ENCODE results near the gene STIMATE. TPM values are rescaled to one million over a fixed set of nuclear protein-coding genes. Genes with fewer than 3 reads are reported as not detected.

Gene STIMATE
- total and polyA plus RNA-seq, 9 of the 15 experiments (the other 6 are each of a cell fraction or from before 2014, with no cell fraction given), result 0.14 to 7.7 (median 4.9) TPM

DNA sequence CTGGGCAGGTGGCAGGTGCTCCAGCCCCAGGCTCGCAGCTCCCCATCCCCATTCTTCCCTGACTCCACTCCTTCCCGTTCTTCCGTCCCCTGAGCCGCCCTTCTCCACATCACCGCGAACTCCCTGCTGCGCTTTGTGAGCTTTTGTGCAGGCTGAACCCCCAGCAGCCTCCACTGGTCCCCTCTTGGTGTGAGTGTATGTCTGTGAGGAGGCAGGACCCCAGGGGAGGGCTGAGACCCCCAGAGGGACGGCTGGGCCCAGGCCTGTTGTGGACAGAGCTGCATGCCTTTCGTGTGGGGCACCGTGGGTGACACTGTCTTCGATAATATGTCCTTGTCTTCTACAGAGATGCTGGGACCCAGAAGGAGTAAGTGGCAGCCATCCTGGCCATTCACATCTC lies 110.1 kb downstream of the STIMATE start:
- in situ Hi-C loops (cut with MboI) (no loop called here), intact Hi-C loops (cut with micrococcal nuclease) (no loop called here)
- H3K4me2 ChIP-seq (ENCODE audit: insufficient read depth, low read length), result no peak overlapping the region
- no peak for FAIRE-seq
- no peaks in the 10 kb centered on the region for H3K9me1 ChIP-seq (ENCODE audit: control insufficient read depth, insufficient read depth, low read length)
- peaks cover 0 to 6% of the 10 kb centered on the region in 2 experiments; a peak in 2 of 5 replicates for H3K4me1 ChIP-seq (replicated peaks in 1 of 2; ENCODE audit: control insufficient read depth in 2 of 2, insufficient read depth in 2 of 2, low read length in 2 of 2)
- POLR2A ChIA-PET, result interaction anchor here (0.6 to 1.2 kb wide), 3 partner anchors 8 to 11 kb away, joined by 3 to 4 read pairs (median 3); no protein-coding TSS in a partner anchor
- TF ChIP-seq, protein P1, sequence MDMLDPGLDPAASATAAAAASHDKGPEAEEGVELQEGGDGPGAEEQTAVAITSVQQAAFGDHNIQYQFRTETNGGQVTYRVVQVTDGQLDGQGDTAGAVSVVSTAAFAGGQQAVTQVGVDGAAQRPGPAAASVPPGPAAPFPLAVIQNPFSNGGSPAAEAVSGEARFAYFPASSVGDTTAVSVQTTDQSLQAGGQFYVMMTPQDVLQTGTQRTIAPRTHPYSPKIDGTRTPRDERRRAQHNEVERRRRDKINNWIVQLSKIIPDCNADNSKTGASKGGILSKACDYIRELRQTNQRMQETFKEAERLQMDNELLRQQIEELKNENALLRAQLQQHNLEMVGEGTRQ (CRISPR knock-in tag; IDR thresholded peaks at IDR 0.05), result no peak
- TF ChIP-seq THRAP3 (IDR thresholded peaks at IDR 0.05; ENCODE audit: borderline replicate concordance), result no peak
- no peak for TF ChIP-seq SMC3 (conservative IDR thresholded peaks at IDR 0.05; ENCODE audit: insufficient read depth, low read depth, low read length)
- no peak for TF ChIP-seq GATAD2A (IDR thresholded peaks at IDR 0.05)
- no peak for TF ChIP-seq ZC3H11A (IDR thresholded peaks at IDR 0.05; ENCODE audit: low read depth, low read length)
- TF ChIP-seq KAT2B (IDR thresholded peaks at IDR 0.05; ENCODE audit: low read depth, low read length), result no peak
- TF ChIP-seq HNRNPL (IDR thresholded peaks at IDR 0.05; ENCODE audit: low read depth, low read length), result no peak
- H3K27me3 ChIP-seq (ENCODE audit: control insufficient read depth in 2 of 2, insufficient read depth in 2 of 2, low read length in 2 of 2), result peaks cover 0 to 25% of the 10 kb centered on the region in 2 experiments; a peak in 3 of 5 replicates
- H2AFZ ChIP-seq (ENCODE audit: low read depth, low read length), result no peak overlapping the region
- H4K20me1 ChIP-seq (replicated peaks; ENCODE audit: control insufficient read depth, insufficient read depth, low read length), result no peaks in the 10 kb centered on the region
- 0% methylated on average over 4 of the region's 11 CpGs for WGBS (ENCODE audit: insufficient coverage, low coverage, missing lambda C conversion rate)
- CTCF ChIA-PET (ENCODE audit: low intra/inter-chr PET ratio), result no interaction called here
- no TSS peak for BruUV-seq (replicated peaks)
- H3K79me2 ChIP-seq (ENCODE audit: control insufficient read depth, insufficient read depth, low read length), result no peaks in the 10 kb centered on the region
- H3K36me3 ChIP-seq (ENCODE audit: control insufficient read depth, insufficient read depth, low read length), result no peaks in the 10 kb centered on the region
- no peak overlapping the region for H3K27ac ChIP-seq (ENCODE audit: extremely low read depth, low read depth, low read length)
- no peak overlapping the region for H3K4me3 ChIP-seq
- no peak overlapping the region for H3K9ac ChIP-seq (ENCODE audit: insufficient read depth in 1 of 2, low read depth in 2 of 2, low read length in 2 of 2)
- no peak for DNase-seq (ENCODE audit: extremely low read depth in 1 of 4, low spot score in 3 of 4)
- no peak for ATAC-seq
- H3K9me3 ChIP-seq (replicated peaks; ENCODE audit: control insufficient read depth, insufficient read depth, low read depth, low read length), result no peaks in the 10 kb centered on the region

Small RNAs within 50 kb of the gene (microRNA-seq; reads per million reads assigned to microRNA genes)
- gene MIR8064 (ENCODE audit: borderline microRNAs expressed), result not detected

Small RNAs within 50 kb of the gene (small RNA-seq; reads per million reads assigned to genes)
- not detected for gene MIR8064
- gene MUSTN1, result not detected

Other genes starting within 250 kb of the STIMATE start
Only the 7 nearest of the 11 such genes appear.
- 66.4 and 85.0 TPM in 2 replicates for gene SPCS1, start 191.4 kb downstream of the STIMATE start, total RNA-seq (2014; rRNA removed)
- 110 and 134 TPM in 2 replicates for gene SPCS1, start 191.4 kb downstream of the STIMATE start, total RNA-seq (2014; rRNA removed; fragmentation: Illumina TruSeq; extraction: Trizol)
- gene SPCS1, start 191.4 kb downstream of the STIMATE start, total RNA-seq (2015; rRNA removed; fragmentation: Illumina TruSeq; extraction: Trizol), result 124 and 127 TPM in 2 replicates
- 103 and 110 TPM in 2 replicates for gene SPCS1, start 191.4 kb downstream of the STIMATE start, total RNA-seq (2021)
- gene SPCS1, start 191.4 kb downstream of the STIMATE start, polyA plus RNA-seq (2011; rRNA removed), result 62.3 and 73.9 TPM in 2 replicates
- 127 and 141 TPM in 2 replicates for gene SPCS1, start 191.4 kb downstream of the STIMATE start, polyA plus RNA-seq (2014; fragmentation: Illumina TruSeq; extraction: Trizol)
- gene SPCS1, start 191.4 kb downstream of the STIMATE start, polyA plus RNA-seq (2014; fragmentation: Nextera tagmentation; extraction: Ambion mirVana), result 100 to 1,000 TPM; 504 to 567 TPM
- 107 and 136 TPM in 2 replicates for gene SPCS1, start 191.4 kb downstream of the STIMATE start, polyA plus RNA-seq (2014; rRNA removed)
- gene NEK4, start 126.6 kb downstream of the STIMATE start, total RNA-seq (2014; rRNA removed), result 15.5 and 17.5 TPM in 2 replicates
- gene NEK4, start 126.6 kb downstream of the STIMATE start, total RNA-seq (2014; rRNA removed; fragmentation: Illumina TruSeq; extraction: Trizol), result 20.9 and 22.7 TPM in 2 replicates
- gene NEK4, start 126.6 kb downstream of the STIMATE start, total RNA-seq (2015; rRNA removed; fragmentation: Illumina TruSeq; extraction: Trizol), result 21.3 and 23.4 TPM in 2 replicates
- gene NEK4, start 126.6 kb downstream of the STIMATE start, total RNA-seq (2021), result 17.6 and 23.1 TPM in 2 replicates
- 16.5 and 17.7 TPM in 2 replicates for gene NEK4, start 126.6 kb downstream of the STIMATE start, polyA plus RNA-seq (2011; rRNA removed)
- 13.3 and 16.6 TPM in 2 replicates for gene NEK4, start 126.6 kb downstream of the STIMATE start, polyA plus RNA-seq (2014; fragmentation: Illumina TruSeq; extraction: Trizol)
- 1 to 10 TPM; 5.8 to 6.9 TPM for gene NEK4, start 126.6 kb downstream of the STIMATE start, polyA plus RNA-seq (2014; fragmentation: Nextera tagmentation; extraction: Ambion mirVana)
- gene NEK4, start 126.6 kb downstream of the STIMATE start, polyA plus RNA-seq (2014; rRNA removed), result 11.2 and 11.3 TPM in 2 replicates
- not detected in 2 replicates for gene ITIH1, start 119.9 kb downstream of the STIMATE start, total RNA-seq (2014; rRNA removed)
- not detected in 2 replicates for gene ITIH1, start 119.9 kb downstream of the STIMATE start, total RNA-seq (2014; rRNA removed; fragmentation: Illumina TruSeq; extraction: Trizol)
- gene ITIH1, start 119.9 kb downstream of the STIMATE start, total RNA-seq (2015; rRNA removed; fragmentation: Illumina TruSeq; extraction: Trizol), result not detected in 2 replicates
- gene ITIH1, start 119.9 kb downstream of the STIMATE start, total RNA-seq (2021), result 0.11 and 0.31 TPM in 2 replicates
- gene ITIH1, start 119.9 kb downstream of the STIMATE start, polyA plus RNA-seq (2011; rRNA removed), result not detected in 2 replicates
- gene ITIH1, start 119.9 kb downstream of the STIMATE start, polyA plus RNA-seq (2014; fragmentation: Illumina TruSeq; extraction: Trizol), result not detected in 2 replicates
- not detected for gene ITIH1, start 119.9 kb downstream of the STIMATE start, polyA plus RNA-seq (2014; fragmentation: Nextera tagmentation; extraction: Ambion mirVana)
- gene ITIH1, start 119.9 kb downstream of the STIMATE start, polyA plus RNA-seq (2014; rRNA removed), result not detected in 2 replicates
- gene ITIH3, start 102.8 kb downstream of the STIMATE start, total RNA-seq (2014; rRNA removed), result not detected in 2 replicates
- gene ITIH3, start 102.8 kb downstream of the STIMATE start, total RNA-seq (2014; rRNA removed; fragmentation: Illumina TruSeq; extraction: Trizol), result 0.07 TPM in 1 of 2 replicates, not detected in the other
- not detected in 2 replicates for gene ITIH3, start 102.8 kb downstream of the STIMATE start, total RNA-seq (2015; rRNA removed; fragmentation: Illumina TruSeq; extraction: Trizol)
- gene ITIH3, start 102.8 kb downstream of the STIMATE start, total RNA-seq (2021), result 0.25 and 0.35 TPM in 2 replicates
- gene ITIH3, start 102.8 kb downstream of the STIMATE start, polyA plus RNA-seq (2011; rRNA removed), result not detected in 2 replicates
- not detected in 2 replicates for gene ITIH3, start 102.8 kb downstream of the STIMATE start, polyA plus RNA-seq (2014; fragmentation: Illumina TruSeq; extraction: Trizol)
- gene ITIH3, start 102.8 kb downstream of the STIMATE start, polyA plus RNA-seq (2014; fragmentation: Nextera tagmentation; extraction: Ambion mirVana), result not detected
- not detected in 2 replicates for gene ITIH3, start 102.8 kb downstream of the STIMATE start, polyA plus RNA-seq (2014; rRNA removed)
- gene ITIH4, start 66.9 kb downstream of the STIMATE start, total RNA-seq (2014; rRNA removed), result 0.09 TPM in 1 of 2 replicates, not detected in the other
- not detected in 2 replicates for gene ITIH4, start 66.9 kb downstream of the STIMATE start, total RNA-seq (2014; rRNA removed; fragmentation: Illumina TruSeq; extraction: Trizol)
- not detected in 2 replicates for gene ITIH4, start 66.9 kb downstream of the STIMATE start, total RNA-seq (2015; rRNA removed; fragmentation: Illumina TruSeq; extraction: Trizol)
- gene ITIH4, start 66.9 kb downstream of the STIMATE start, total RNA-seq (2021), result 0.62 and 0.96 TPM in 2 replicates
- gene ITIH4, start 66.9 kb downstream of the STIMATE start, polyA plus RNA-seq (2011; rRNA removed), result 0.20 TPM in 1 of 2 replicates, not detected in the other
- not detected in 2 replicates for gene ITIH4, start 66.9 kb downstream of the STIMATE start, polyA plus RNA-seq (2014; fragmentation: Illumina TruSeq; extraction: Trizol)
- not detected for gene ITIH4, start 66.9 kb downstream of the STIMATE start, polyA plus RNA-seq (2014; fragmentation: Nextera tagmentation; extraction: Ambion mirVana)
- not detected in 2 replicates for gene ITIH4, start 66.9 kb downstream of the STIMATE start, polyA plus RNA-seq (2014; rRNA removed)
- 0.18 TPM in 1 of 2 replicates, not detected in the other for gene MUSTN1, start 62.5 kb downstream of the STIMATE start, total RNA-seq (2014; rRNA removed)
- gene MUSTN1, start 62.5 kb downstream of the STIMATE start, total RNA-seq (2014; rRNA removed; fragmentation: Illumina TruSeq; extraction: Trizol), result not detected in 2 replicates
- 0.38 TPM in 1 of 2 replicates, not detected in the other for gene MUSTN1, start 62.5 kb downstream of the STIMATE start, total RNA-seq (2015; rRNA removed; fragmentation: Illumina TruSeq; extraction: Trizol)
- 0.78 TPM in 1 of 2 replicates, not detected in the other for gene MUSTN1, start 62.5 kb downstream of the STIMATE start, total RNA-seq (2021)
- gene MUSTN1, start 62.5 kb downstream of the STIMATE start, polyA plus RNA-seq (2011; rRNA removed), result not detected in 2 replicates
- 0.74 and 0.82 TPM in 2 replicates for gene MUSTN1, start 62.5 kb downstream of the STIMATE start, polyA plus RNA-seq (2014; fragmentation: Illumina TruSeq; extraction: Trizol)
- gene MUSTN1, start 62.5 kb downstream of the STIMATE start, polyA plus RNA-seq (2014; fragmentation: Nextera tagmentation; extraction: Ambion mirVana), result under 1 TPM in 1 of 2 experiments, not detected in 1; 0.15 TPM
- gene MUSTN1, start 62.5 kb downstream of the STIMATE start, polyA plus RNA-seq (2014; rRNA removed), result 0.44 TPM in 1 of 2 replicates, not detected in the other
- 3.4 and 7.2 TPM in 2 replicates for gene SFMBT1, start 148.5 kb upstream of the STIMATE start, total RNA-seq (2014; rRNA removed)
- 4.9 and 5.2 TPM in 2 replicates for gene SFMBT1, start 148.5 kb upstream of the STIMATE start, total RNA-seq (2014; rRNA removed; fragmentation: Illumina TruSeq; extraction: Trizol)
- gene SFMBT1, start 148.5 kb upstream of the STIMATE start, total RNA-seq (2015; rRNA removed; fragmentation: Illumina TruSeq; extraction: Trizol), result 4.6 and 5.7 TPM in 2 replicates
- 5.9 and 6.6 TPM in 2 replicates for gene SFMBT1, start 148.5 kb upstream of the STIMATE start, total RNA-seq (2021)
- gene SFMBT1, start 148.5 kb upstream of the STIMATE start, polyA plus RNA-seq (2011; rRNA removed), result 3.7 and 3.8 TPM in 2 replicates
- gene SFMBT1, start 148.5 kb upstream of the STIMATE start, polyA plus RNA-seq (2014; fragmentation: Illumina TruSeq; extraction: Trizol), result 3.2 and 3.3 TPM in 2 replicates
- 1 to 10 TPM in 1 of 2 experiments, under 1 TPM in 1; 0.76 to 1.4 TPM for gene SFMBT1, start 148.5 kb upstream of the STIMATE start, polyA plus RNA-seq (2014; fragmentation: Nextera tagmentation; extraction: Ambion mirVana)
- gene SFMBT1, start 148.5 kb upstream of the STIMATE start, polyA plus RNA-seq (2014; rRNA removed), result 3.6 and 3.9 TPM in 2 replicates

All from K562 (cell line).